Stomach smooth muscle (tissue), 2 donors: ENCODE data around the gene GOLIM4.

Experiments used
- H3K27ac ChIP-seq: one replicate; pipeline ENCODE4 v1.7.0; 2013; ENCODE audit warnings: mild to moderate bottlenecking, low read length, inconsistent platforms
- H3K27me3 ChIP-seq, 2 donors: one replicate each; pipeline ENCODE4 v1.7.0; 2013; ENCODE audit warnings: low read length in 2 of 2; ENCODE audit not compliant: insufficient read depth in 2 of 2, control insufficient read depth in 1 of 2
- H3K36me3 ChIP-seq, 2 donors: one replicate each; pipeline ENCODE4 v1.7.0; 2013; ENCODE audit warnings: low read length in 2 of 2; ENCODE audit not compliant: control insufficient read depth in 2 of 2, insufficient read depth in 2 of 2
- H3K4me1 ChIP-seq: one replicate; pipeline ENCODE4 v1.7.0; 2013; ENCODE audit warnings: low read length; ENCODE audit not compliant: control insufficient read depth, insufficient read depth
- H3K4me3 ChIP-seq, 2 donors: one replicate each; pipeline ENCODE4 v1.7.0; 2013; ENCODE audit warnings: low read length in 2 of 2
- H3K9ac ChIP-seq, 2 donors: one replicate each; pipeline ENCODE4 v1.7.0; 2013; ENCODE audit warnings: low read length in 2 of 2, mild to moderate bottlenecking in 1 of 2
- H3K9me3 ChIP-seq, 2 donors: one replicate each; pipeline ENCODE4 v1.7.0; 2013; ENCODE audit warnings: low read length in 2 of 2; ENCODE audit not compliant: control insufficient read depth in 2 of 2
- donor health status: healthy.
- donor health status: Pancreatic carcinoma.

Gene GOLIM4

GRCh38 chr3:167991213-167991612, 104.5 kb downstream of the GOLIM4 start:
- Histone ChIP-seq H3K27me3 (no peaks in the 10 kb centered on the region), H3K4me3 (no peak overlapping the region), H3K27ac (no peak overlapping the region), H3K36me3 (no peaks in the 10 kb centered on the region), H3K9me3 (no peaks in the 10 kb centered on the region), H3K4me1 (no peaks in the 10 kb centered on the region), H3K9ac (no peak overlapping the region)

- H3K9me3 ChIP-seq, result no peaks in the 10 kb centered on the region
- no peaks in the 10 kb centered on the region for H3K4me1 ChIP-seq
- no peak overlapping the region for H3K4me3 ChIP-seq
- H3K9ac ChIP-seq, result no peak overlapping the region
- no peaks in the 10 kb centered on the region for H3K36me3 ChIP-seq
- H3K27me3 ChIP-seq, result no peaks in the 10 kb centered on the region
- no peak overlapping the region for H3K27ac ChIP-seq
These were observed 105.7 kb downstream of the GOLIM4 start for GRCh38 chr3:167989999-167990398.

- Histone ChIP-seq H3K27ac (no peak overlapping the region), H3K27me3 (no peaks in the 10 kb centered on the region), H3K9me3 (no peaks in the 10 kb centered on the region), H3K9ac (no peak overlapping the region), H3K4me3 (no peak overlapping the region), H3K4me1 (no peaks in the 10 kb centered on the region), H3K36me3 (no peaks in the 10 kb centered on the region)
These were observed 106.7 kb downstream of the GOLIM4 start for GRCh38 chr3:167989066-167989465.

- Histone ChIP-seq H3K9me3 (no peaks in the 10 kb centered on the region), H3K36me3 (no peaks in the 10 kb centered on the region), H3K4me1 (no peaks in the 10 kb centered on the region)
These were observed 112.1 kb downstream of the GOLIM4 start for GRCh38 chr3:167983583-167983982.

GRCh38 chr3:167978486-167978885, 117.2 kb downstream of the GOLIM4 start:
- no peaks in the 10 kb centered on the region for H3K36me3 ChIP-seq
- H3K4me3 ChIP-seq, result no peak overlapping the region
- no peak overlapping the region for H3K9ac ChIP-seq
- H3K27ac ChIP-seq, result no peak overlapping the region
- H3K4me1 ChIP-seq, result no peaks in the 10 kb centered on the region
- H3K27me3 ChIP-seq, result no peaks in the 10 kb centered on the region
- no peaks in the 10 kb centered on the region for H3K9me3 ChIP-seq

More at GRCh38 chr3:167983583-167983982, 112.1 kb downstream of the GOLIM4 start:
- Histone ChIP-seq H3K9ac (no peak overlapping the region), H3K27ac (no peak overlapping the region), H3K27me3 (no peaks in the 10 kb centered on the region), H3K4me3 (no peak overlapping the region)

- no peak overlapping the region for H3K4me3 ChIP-seq
- H3K36me3 ChIP-seq, result no peaks in the 10 kb centered on the region
- H3K9me3 ChIP-seq, result no peaks in the 10 kb centered on the region
- H3K4me1 ChIP-seq, result no peaks in the 10 kb centered on the region
- no peaks in the 10 kb centered on the region for H3K27me3 ChIP-seq
- no peak overlapping the region for H3K27ac ChIP-seq
- H3K9ac ChIP-seq, result no peak overlapping the region
These were observed 117.7 kb downstream of the GOLIM4 start for GRCh38 chr3:167978071-167978470.

- no peaks in the 10 kb centered on the region for H3K36me3 ChIP-seq
- H3K9me3 ChIP-seq, result no peaks in the 10 kb centered on the region
- peak overlapping the region; percentile 8 to 16 for H3K4me3 ChIP-seq
- no peaks in the 10 kb centered on the region for H3K4me1 ChIP-seq
- no peaks in the 10 kb centered on the region for H3K27me3 ChIP-seq
- no peak overlapping the region for H3K27ac ChIP-seq
- peak overlapping the region in 1 of 2 donors; percentile 54 for H3K9ac ChIP-seq
These were observed 119.0 kb downstream of the GOLIM4 start for GRCh38 chr3:167976516-167977361.

- Histone ChIP-seq H3K36me3 (no peaks in the 10 kb centered on the region), H3K27me3 (no peaks in the 10 kb centered on the region), H3K4me3 (no peak overlapping the region), H3K9ac (no peak overlapping the region), H3K4me1 (no peaks in the 10 kb centered on the region), H3K27ac (no peak overlapping the region), H3K9me3 (no peaks in the 10 kb centered on the region)
These were observed 121.8 kb downstream of the GOLIM4 start for GRCh38 chr3:167973901-167974300.

- H3K27ac ChIP-seq, result no peak overlapping the region
- H3K4me1 ChIP-seq, result no peaks in the 10 kb centered on the region
- H3K36me3 ChIP-seq, result no peaks in the 10 kb centered on the region
- H3K9me3 ChIP-seq, result no peaks in the 10 kb centered on the region
- no peaks in the 10 kb centered on the region for H3K27me3 ChIP-seq
- H3K4me3 ChIP-seq, result no peak overlapping the region
- no peak overlapping the region for H3K9ac ChIP-seq
These were observed 122.7 kb downstream of the GOLIM4 start for GRCh38 chr3:167973046-167973445.

GRCh38 chr3:167972502-167972901, 123.2 kb downstream of the GOLIM4 start:
- H3K9me3 ChIP-seq, result no peaks in the 10 kb centered on the region
- no peak overlapping the region for H3K9ac ChIP-seq
- H3K4me1 ChIP-seq, result no peaks in the 10 kb centered on the region
- H3K27ac ChIP-seq, result no peak overlapping the region
- H3K27me3 ChIP-seq, result no peaks in the 10 kb centered on the region
- no peak overlapping the region for H3K4me3 ChIP-seq
- no peaks in the 10 kb centered on the region for H3K36me3 ChIP-seq

- no peaks in the 10 kb centered on the region for H3K27me3 ChIP-seq
These were observed 126.2 kb downstream of the GOLIM4 start for GRCh38 chr3:167969548-167969947.

More at GRCh38 chr3:167969548-167969947, 126.2 kb downstream of the GOLIM4 start:
- H3K4me1 ChIP-seq, result no peaks in the 10 kb centered on the region
- H3K27ac ChIP-seq, result no peak overlapping the region
- no peak overlapping the region for H3K4me3 ChIP-seq
- H3K9me3 ChIP-seq, result no peaks in the 10 kb centered on the region
- H3K36me3 ChIP-seq, result no peaks in the 10 kb centered on the region
- H3K9ac ChIP-seq, result no peak overlapping the region
